HepG2 (cell line): Measurements from ENCODE around the gene PEX13. TPM values are rescaled to one million over a fixed set of nuclear protein-coding genes. Genes with fewer than 3 reads are reported as not detected.
A peak's percentile ranks its signal among the peaks of the same experiment; 100 is the strongest.

Experiments used
- ATAC-seq: fragments of 200-7000 bp; cut with Tn5 transposase; 3 replicates; pipeline ENCODE4 v1.9.1; 2020; ENCODE audit warnings: mild to moderate bottlenecking, moderate library complexity
- BruUV-seq: library from RNA; stranded (reverse); fragments of 400-500 nt; replicated peaks from 2 replicates; lab custom pipeline; 2021; lab: Mats Ljungman, UMichigan
- CTCF ChIA-PET: fragments of 300-600 bp; formaldehyde crosslinking; extraction: SDS; loops from one replicate; lab custom pipeline; 2021; ENCODE audit warnings: low total read pairs, inconsistent platforms, low intra/inter-chr PET ratio; lab: Yijun Ruan, JAX
- POLR2A ChIA-PET: fragments of 350-600 bp; sonication (Branson Sonifier 250); formaldehyde crosslinking; loops from one replicate; lab custom pipeline; 2020; ENCODE audit warnings: antibody characterized with exemption, inconsistent platforms; lab: Yijun Ruan, JAX
- DNase-seq: peaks from one replicate; pipeline ENCODE4 v3.0.0-alpha.2; 2015; ENCODE audit warnings: low spot score
- FAIRE-seq: peaks from 3 replicates; lab custom pipeline; 2011; peaks lifted over from hg19 to GRCh38; lab: Jason Lieb, UNC
- H2AFZ ChIP-seq: one replicate; pipeline ENCODE4 v1.6.1; 2011; ENCODE audit warnings: low read length, inconsistent platforms
- H3K27ac ChIP-seq: fragments of 300-600 bp; 3 replicates; pipeline ENCODE4 v1.8.0; 2011; ENCODE audit warnings: mixed run types, mild to moderate bottlenecking, mixed read lengths, low read length, inconsistent platforms; ENCODE audit not compliant: insufficient read depth; ENCODE audit errors: extremely low read length
- H3K27me3 ChIP-seq, 2 experiments: fragments of 200-600 bp in 1 of 2; 2 replicates in 1 of 2; 3 replicates in 1 of 2; pipeline versions ENCODE4 v1.6.0 to v1.8.0; 2011; ENCODE audit warnings: low read length in 2 of 2, mild to moderate bottlenecking in 2 of 2, moderate library complexity in 2 of 2, inconsistent platforms in 1 of 2; ENCODE audit not compliant: insufficient read depth in 2 of 2, control insufficient read depth in 1 of 2
- H3K36me3 ChIP-seq, 2 experiments: fragments of 200-600 bp in 1 of 2; replicated peaks in 1 of 2; 2 replicates in 1 of 2; 3 replicates in 1 of 2; pipeline versions ENCODE4 v1.5.1 to v1.8.0; 2011; ENCODE audit warnings: low read length in 2 of 2, inconsistent platforms in 1 of 2; ENCODE audit not compliant: insufficient read depth in 2 of 2, control insufficient read depth in 1 of 2
- H3K4me1 ChIP-seq: 2 replicates; pipeline ENCODE4 v1.5.1; 2012; ENCODE audit warnings: low read length, inconsistent platforms; ENCODE audit not compliant: insufficient read depth
- H3K4me2 ChIP-seq: 2 replicates; pipeline ENCODE4 v1.6.0; 2011; ENCODE audit warnings: low read depth, low read length, inconsistent platforms
- H3K4me3 ChIP-seq, 3 experiments: fragments of 200-600 bp in 1 of 3; sonication (generic), shearing (Covaris generic) in 1 of 3; replicated peaks in 1 of 3; 2 replicates each; pipeline ENCODE4 v1.5.1; 2011 to 2016; ENCODE audit warnings: low read length in 3 of 3, inconsistent platforms in 2 of 3, low read depth in 2 of 3, mild to moderate bottlenecking in 2 of 3, control low read depth in 1 of 3, mixed read lengths in 1 of 3; ENCODE audit not compliant: insufficient read depth in 1 of 3
- H3K79me2 ChIP-seq: one replicate; pipeline ENCODE4 v1.6.1; 2011; ENCODE audit warnings: low read length, inconsistent platforms; ENCODE audit not compliant: insufficient read depth
- H3K9ac ChIP-seq: 2 replicates; pipeline ENCODE4 v1.6.0; 2011; ENCODE audit warnings: mild to moderate bottlenecking, low read depth, low read length, inconsistent platforms; ENCODE audit not compliant: insufficient read depth
- H3K9me3 ChIP-seq: 2 replicates; pipeline ENCODE4 v1.5.1; 2012; ENCODE audit warnings: mild to moderate bottlenecking, low read length
- H4K20me1 ChIP-seq: 2 replicates; pipeline ENCODE4 v1.6.0; 2011; ENCODE audit warnings: inconsistent platforms, mild to moderate bottlenecking, low read length, moderate library complexity; ENCODE audit not compliant: insufficient read depth
- CEBPZ ChIP-seq: IDR thresholded peaks from 2 replicates; pipeline ENCODE4 v1.6.1; 2012; ENCODE audit warnings: low read length, improper control_type of control experiment
- HBP1 ChIP-seq: IDR thresholded peaks from 2 replicates; pipeline ENCODE4 v1.6.1; 2016; ENCODE audit warnings: low read depth, control low read depth
- NFAT5 ChIP-seq: sonication (generic); formaldehyde crosslinking; IDR thresholded peaks from 2 replicates; pipeline ENCODE4 v1.4.0; 2020; ENCODE audit warnings: missing genetic modification reagents
- NPAS2 ChIP-seq: sonication (generic); formaldehyde crosslinking; IDR thresholded peaks from 2 replicates; pipeline ENCODE4 v1.8.0; 2022; ENCODE audit warnings: mild to moderate bottlenecking, missing genetic modification reagents, borderline replicate concordance
- SAFB2 ChIP-seq: sonication (generic); formaldehyde crosslinking; IDR thresholded peaks from 2 replicates; pipeline ENCODE4 v1.5.1; 2020; ENCODE audit warnings: missing genetic modification reagents, low read depth, mild to moderate bottlenecking, borderline replicate concordance
- SIX4 ChIP-seq: sonication (generic); formaldehyde crosslinking; IDR thresholded peaks from 2 replicates; pipeline ENCODE4 v1.4.0; 2020; ENCODE audit warnings: missing genetic modification reagents
- WIZ ChIP-seq: sonication (generic); formaldehyde crosslinking; IDR thresholded peaks from 2 replicates; pipeline ENCODE4 v1.5.1; 2020; ENCODE audit warnings: mild to moderate bottlenecking, missing genetic modification reagents
- ZBTB33 ChIP-seq: sonication (generic); formaldehyde crosslinking; IDR thresholded peaks from 2 replicates; pipeline ENCODE4 v1.4.0; 2020; ENCODE audit warnings: missing genetic modification reagents
- ZNF124 ChIP-seq: sonication (generic); formaldehyde crosslinking; IDR thresholded peaks from 2 replicates; pipeline ENCODE4 v1.4.0; 2020; ENCODE audit warnings: missing genetic modification reagents
- ZNF652 ChIP-seq: IDR thresholded peaks from 2 replicates; pipeline ENCODE4 v1.6.1; 2016; ENCODE audit warnings: low read depth, borderline replicate concordance
- WGBS: methylation state at CpG from one replicate; pipeline ENCODE4 v1.1.6; 2017; ENCODE audit warnings: low lambda C conversion rate; 5-methylcytosine and 5-hydroxymethylcytosine counted together
- in situ Hi-C: cut with HindIII; loops from 2 replicates; pipeline ENCODE4 v1.10.0; 2017; ENCODE audit warnings: low pct_unique_long_range_greater_than_20kb; ENCODE audit not compliant: extremely low pct_ligation_motif_present
- intact Hi-C: fragments of 100-400 bp; cut with micrococcal nuclease; formaldehyde crosslinking; loops from one replicate; pipeline ENCODE4 v1.10.0; 2022; ENCODE audit not compliant: unreplicated experiment
- polyA plus RNA-seq, 8 experiments: library from polyadenylated mRNA; depleted of rRNA in 3 of 8; stranded (reverse) in 7 of 8; unstranded in 1 of 8; fragments of >200 nt; fragmentation: Illumina TruSeq in 4 of 8; extraction: Trizol in 4 of 8; gene quantifications; 2 replicates each; pipeline versions ENCODE4 v1.2.1 to v1.2.3, GENCODE V29; 2011 to 2016; ENCODE audit warnings: low read depth in 4 of 8, missing spikeins in 1 of 8, mixed read lengths in 1 of 8; ENCODE audit not compliant: insufficient read depth in 1 of 8
- total RNA-seq, 5 experiments: library from RNA; depleted of rRNA; stranded (reverse); fragments of >200 nt; fragmentation: Illumina TruSeq; extraction: Trizol; gene quantifications; 2 replicates each; pipeline ENCODE4 v1.2.3, GENCODE V29; 2016; ENCODE audit warnings: low read depth in 1 of 5
- TF ChIP-seq, protein P1 (sequence below): sonication (generic); formaldehyde crosslinking; IDR thresholded peaks from 2 replicates; pipeline ENCODE4 v1.8.1; 2023; ENCODE audit warnings: mild to moderate bottlenecking, inconsistent platforms, moderate library complexity, missing genetic modification reagents, borderline replicate concordance

Gene PEX13
- total and polyA plus RNA-seq, 2 of the 13 experiments (the other 11 are each of a cell fraction or from before 2014, with no cell fraction given) = 47.9 to 75.9 TPM

- no peak for FAIRE-seq
- Histone ChIP-seq H3K9me3 (no peaks in the 10 kb centered on the region), H3K79me2 (peaks cover 3% of the 10 kb centered on the region), H3K27ac (no peak overlapping the region), H3K4me2 (no peak overlapping the region), H3K9ac (no peak overlapping the region), H4K20me1 (no peaks in the 10 kb centered on the region), H3K4me3 (no peak overlapping the region), H3K36me3 (peaks cover 2 to 36% of the 10 kb centered on the region in 2 experiments; a peak in 3 of 5 replicates), H3K4me1 (0 out of 2 replicates have a peak, but pooled peaks cover 9% of the 10 kb centered on the region), H2AFZ (no peak overlapping the region), H3K27me3 (no peaks in the 10 kb centered on the region)
- POLR2A ChIA-PET = interaction anchor here (3.8 kb wide), 1 partner anchor 11 kb away, joined by 20 read pairs; the partner anchor contains the start of genes PEX13 and PUS10
- WGBS = 98% methylated on average over 3 of the region's 3 CpGs
- no peak for DNase-seq
- in situ Hi-C loops (no loop called here), intact Hi-C loops (no loop called here)
- no peak for ATAC-seq
- CTCF ChIA-PET = no interaction called here
- BruUV-seq = TSS peak; percentile 8
- TF ChIP-seq ZNF124 (CRISPR knock-in tag) (no peak), WIZ (CRISPR knock-in tag) (no peak), ZBTB33 (CRISPR knock-in tag) (no peak), SIX4 (CRISPR knock-in tag) (no peak), NFAT5 (CRISPR knock-in tag) (no peak), CEBPZ (no peak), NPAS2 (no peak), HBP1 (no peak), SAFB2 (CRISPR knock-in tag) (no peak), ZNF652 (CRISPR knock-in tag) (no peak)
- TF ChIP-seq, protein P1, sequence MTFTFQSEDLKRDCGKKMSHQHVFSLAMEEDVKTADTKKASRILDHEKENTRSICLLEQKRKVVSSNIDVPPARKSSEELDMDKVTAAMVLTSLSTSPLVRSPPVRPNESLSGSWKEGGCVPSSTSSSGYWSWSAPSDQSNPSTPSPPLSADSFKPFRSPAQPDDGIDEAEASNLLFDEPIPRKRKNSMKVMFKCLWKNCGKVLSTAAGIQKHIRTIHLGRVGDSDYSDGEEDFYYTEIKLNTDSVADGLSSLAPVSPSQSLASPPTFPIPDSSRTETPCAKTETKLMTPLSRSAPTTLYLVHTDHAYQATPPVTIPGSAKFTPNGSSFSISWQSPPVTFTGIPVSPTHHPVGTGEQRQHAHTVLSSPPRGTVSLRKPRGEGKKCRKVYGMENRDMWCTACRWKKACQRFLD = no peak
These were observed 11.8 kb upstream of the PEX13 start for GRCh38 chr2:61005736-61006135.
